NCI-H1105 (cell line): Measurements from ENCODE around the gene ABHD12.
"Not testable (repeated sequence)": the region's sequence is repeated elsewhere in the genome, so short reads cannot be mapped to it uniquely, and the experiment has no call there.

Experiments
- DNase-seq: peaks from one replicate; lab custom pipeline; 2025; lab: John Stamatoyannopoulos, UW

ABHD12 gene

DNA sequence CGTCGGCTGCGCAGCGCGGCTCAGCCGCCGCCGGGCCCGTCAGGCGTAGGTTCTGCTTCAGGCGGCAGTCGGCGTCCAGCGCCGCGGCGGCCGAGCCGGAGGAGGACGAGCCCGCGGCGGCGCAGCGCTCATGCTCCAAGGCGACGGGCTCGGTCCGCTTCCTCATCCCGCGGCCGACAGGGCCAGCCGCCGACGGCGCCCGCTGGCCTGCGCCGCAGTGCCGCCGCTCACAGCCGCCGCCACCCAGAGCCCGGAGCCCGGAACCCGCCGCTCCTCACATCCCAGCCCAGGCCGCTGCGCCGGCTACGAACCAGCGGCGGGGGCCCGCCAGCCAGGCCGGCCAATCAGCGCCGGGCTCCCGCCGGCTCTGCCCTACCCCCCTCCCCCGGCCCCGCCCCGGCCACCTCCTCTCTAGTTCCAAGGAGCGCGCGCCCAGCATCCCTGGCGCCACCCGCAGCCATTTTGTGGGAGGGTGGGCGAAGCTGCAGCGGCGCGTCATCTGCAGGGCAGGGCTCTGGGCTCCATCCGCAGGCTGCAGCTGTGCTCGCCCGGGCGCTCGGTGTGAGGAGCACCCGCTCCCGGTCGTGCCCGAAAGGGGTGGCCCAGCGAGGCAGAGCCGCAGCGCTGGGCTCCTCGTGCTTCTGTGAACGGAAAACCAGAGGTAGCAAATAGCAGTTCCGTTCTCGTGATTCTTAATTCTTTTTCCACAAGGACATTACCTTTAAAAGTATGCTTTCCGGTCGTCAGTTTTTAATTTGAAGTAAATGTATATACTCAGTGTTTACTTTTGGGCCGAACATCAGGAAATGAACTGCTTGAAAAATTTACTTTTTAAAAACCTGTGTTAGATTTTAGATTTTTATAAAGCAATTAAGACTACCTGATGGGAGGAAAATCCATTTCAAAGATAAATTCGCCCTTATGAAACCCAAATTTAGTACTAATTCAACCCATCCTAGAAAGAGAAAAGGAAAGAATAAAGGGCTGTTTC, at the start of gene ABHD12:
Gene ABHD12 (minus strand): TSS at position 298 of the 991 bp plus-strand sequence. CDS start 132 bp downstream, at position 166.
- DNase-seq = peak; percentile 97

DNA sequence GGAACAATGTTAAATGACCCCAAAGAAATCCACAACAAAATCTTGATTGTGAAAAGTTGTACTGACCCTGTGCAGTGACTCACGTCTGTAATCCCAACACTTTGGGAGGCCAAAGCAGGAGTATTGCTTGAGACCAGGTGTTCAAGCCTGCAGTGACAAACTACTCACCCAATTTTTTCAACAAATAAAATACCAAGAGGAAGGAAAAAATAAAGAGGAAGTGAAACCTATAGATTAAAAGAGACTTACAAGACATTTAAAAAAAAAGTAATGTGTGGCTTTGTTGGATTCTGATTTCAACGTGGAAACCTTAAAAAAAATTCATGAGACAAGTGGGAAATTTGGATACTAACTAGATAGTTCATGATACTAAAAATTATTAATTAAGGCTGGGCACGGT, 48.7 kb upstream of the ABHD12 start:
- no peak for DNase-seq

DNA sequence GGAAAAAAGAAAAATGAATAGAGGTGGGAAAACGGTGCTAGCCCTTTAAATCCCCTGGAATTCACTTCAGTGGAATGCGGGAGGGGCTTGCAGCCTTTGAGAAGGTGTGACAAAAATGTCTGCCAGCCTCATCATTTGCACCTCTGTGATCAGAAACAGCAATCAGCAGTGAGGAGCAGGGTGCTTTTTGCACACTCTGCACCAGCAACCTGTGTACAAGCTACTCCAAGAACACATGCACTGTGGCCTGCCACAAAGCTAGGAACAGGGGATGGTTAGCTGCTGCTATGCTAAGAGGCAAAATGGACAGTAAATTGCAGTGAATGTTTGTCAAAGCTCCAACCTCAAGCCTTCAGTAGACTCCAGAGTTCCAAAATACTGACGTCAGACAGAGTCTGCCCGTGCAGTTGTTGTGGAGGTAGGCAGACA, 46.5 kb upstream of the ABHD12 start:
- DNase-seq = no peak

DNA sequence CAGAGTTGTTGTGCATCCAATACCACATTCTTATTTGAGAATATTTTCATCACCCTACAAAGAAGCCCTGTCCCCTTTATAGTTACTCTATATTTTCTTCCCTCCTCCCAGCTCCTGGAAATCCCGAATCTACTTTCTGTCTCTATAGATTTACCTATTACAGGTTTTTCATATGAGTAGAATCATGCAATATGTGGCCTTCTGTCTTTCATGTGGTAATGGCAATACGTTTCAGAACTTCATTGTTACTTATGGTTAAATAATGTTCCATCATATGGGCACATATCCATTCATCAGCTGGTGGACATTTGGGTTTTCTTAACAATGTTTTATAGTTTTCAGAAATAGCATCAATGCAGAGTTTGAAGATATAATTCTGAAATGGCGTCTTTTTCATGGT, 33.9 kb upstream of the ABHD12 start:
- DNase-seq = no peak

DNA sequence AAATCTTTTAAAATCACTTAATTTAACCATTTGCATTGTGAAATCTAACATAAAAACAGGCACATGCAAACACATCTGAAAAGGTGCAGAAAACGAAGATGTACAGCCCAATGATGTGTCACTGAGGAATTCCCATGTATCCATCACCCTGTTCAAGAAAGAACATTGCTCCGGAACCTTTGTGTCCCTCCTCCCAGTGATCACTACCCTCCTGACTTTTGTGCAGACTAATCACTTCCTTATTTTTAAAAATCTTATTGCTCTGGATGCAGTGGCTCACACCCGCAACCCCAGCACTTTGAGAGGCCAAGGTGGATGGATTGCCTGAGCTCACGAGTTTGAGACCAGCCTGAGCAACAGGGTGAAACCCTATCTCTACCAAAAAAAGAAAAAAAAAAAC, 31.4 kb upstream of the ABHD12 start:
- DNase-seq = no peak

DNA sequence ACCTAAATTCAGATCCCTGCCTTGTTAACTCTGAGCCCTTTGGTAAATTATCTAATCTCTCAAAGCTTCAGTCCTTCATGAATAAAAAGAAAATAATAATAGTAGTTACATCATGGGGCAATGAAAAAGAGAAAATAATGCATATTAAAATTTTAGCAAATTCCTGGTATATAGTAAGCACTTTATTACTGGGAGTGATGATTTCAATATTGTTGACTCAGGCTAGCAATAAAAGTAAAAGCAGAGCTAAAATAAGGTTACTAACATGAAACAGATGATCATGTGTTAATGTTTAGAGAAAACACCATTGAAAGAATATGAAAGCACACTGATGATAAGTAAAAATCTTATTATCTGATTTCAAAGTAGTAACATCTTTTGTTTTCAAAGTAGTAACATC, 30.5 kb upstream of the ABHD12 start:
- DNase-seq = no peak

DNA sequence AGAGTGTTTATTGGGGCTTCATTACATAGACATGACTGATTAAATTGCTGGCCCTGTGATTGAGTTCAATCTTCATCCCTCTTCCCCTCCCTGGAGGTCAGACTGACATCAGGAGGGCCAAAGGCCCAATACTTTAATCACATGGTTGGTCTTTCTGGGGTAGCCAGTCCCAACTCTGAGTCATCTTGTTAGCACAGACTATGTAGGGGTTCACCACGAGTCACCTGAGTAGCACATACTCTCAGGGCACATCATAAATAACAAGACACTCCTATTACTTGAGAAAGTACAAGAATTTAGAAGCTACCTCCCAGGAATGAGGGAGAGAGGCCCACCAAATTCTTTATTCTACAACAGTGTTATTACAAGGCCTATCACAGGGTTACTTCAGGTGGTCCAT, 28.1 kb upstream of the ABHD12 start:
- DNase-seq = no peak

DNA sequence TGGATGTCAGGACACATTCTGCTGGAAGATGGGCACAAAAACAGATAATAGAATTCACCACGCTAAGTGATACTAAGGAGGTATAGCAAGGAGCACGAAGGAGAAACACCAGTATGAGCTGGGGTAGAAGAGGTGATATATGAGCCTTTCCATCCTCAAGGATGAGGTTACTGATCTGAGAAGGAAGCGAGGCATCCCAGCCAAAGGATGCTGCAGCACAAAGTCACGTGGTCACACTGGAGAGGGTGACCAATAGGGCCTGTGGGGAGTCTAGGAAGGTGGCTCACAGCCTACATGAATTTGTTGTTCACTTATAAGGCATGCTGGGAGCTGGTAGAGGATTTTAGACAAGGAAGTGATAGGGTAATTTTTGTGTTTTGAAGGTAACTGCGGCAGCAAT, 18.3 kb upstream of the ABHD12 start:
- DNase-seq = no peak

DNA sequence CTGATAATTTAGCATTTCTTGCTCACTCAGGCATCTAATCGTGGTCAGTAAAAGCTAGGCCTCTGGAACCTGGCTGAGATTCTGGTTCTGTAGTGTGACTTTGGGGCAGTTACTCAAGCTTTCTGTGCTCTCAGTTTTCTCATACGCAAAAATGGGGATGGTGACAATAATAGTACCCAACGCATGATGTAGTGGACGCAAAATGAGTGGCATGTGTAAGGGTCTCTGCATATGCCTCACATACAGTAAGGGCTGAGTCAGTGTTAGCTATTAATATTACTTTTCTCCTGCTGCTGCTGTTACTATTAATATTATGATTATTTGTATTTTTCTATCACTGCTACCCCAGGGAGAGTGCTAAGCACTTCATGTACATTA, 17.5 kb upstream of the ABHD12 start:
- DNase-seq = no peak

DNA sequence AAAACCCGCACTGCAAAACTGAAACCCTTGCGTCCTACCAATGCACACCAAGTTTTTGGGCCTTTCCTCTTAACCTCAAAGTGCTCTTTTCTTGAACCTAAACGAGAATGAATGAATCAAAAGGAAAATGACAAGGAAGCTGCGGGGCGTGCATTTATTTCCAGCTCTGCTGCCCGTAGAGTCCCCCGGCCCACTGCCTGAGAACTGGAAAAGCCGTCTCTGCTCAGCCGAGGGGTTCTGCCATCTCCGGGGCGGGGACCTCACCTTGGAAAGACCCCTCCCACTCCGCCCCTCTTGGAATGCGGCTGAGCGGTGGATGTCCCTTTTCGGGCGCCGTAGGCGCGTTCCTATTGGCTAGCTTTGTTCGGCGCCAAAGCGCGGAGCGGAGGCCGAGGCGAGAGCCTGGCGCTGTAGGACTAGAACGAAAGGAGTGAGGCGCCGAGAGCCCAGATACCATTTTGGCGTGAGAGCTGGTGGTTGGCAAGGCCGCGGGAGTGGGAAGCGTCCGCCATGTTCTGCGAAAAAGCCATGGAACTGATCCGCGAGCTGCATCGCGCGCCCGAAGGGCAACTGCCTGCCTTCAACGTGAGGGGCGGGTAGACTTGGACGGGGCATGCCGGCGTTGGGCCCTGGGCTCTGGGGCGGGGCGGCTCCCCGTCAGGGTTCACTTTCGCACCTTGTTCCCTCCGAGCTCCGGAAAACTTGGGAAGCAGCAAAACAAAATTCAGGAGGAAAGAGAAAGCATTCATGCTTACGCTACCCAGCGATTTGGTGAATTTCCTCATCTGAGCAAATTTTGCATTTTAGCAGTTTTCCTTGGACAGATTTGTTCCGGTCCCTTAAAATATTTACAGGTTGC, 16.9 kb upstream of the ABHD12 start, which contains the start of gene GINS1:
Gene GINS1 (plus strand): TSS at position 363 of the 859 bp plus-strand sequence. CDS start 148 bp downstream, at position 511.
- peak; percentile 92 for DNase-seq

DNA sequence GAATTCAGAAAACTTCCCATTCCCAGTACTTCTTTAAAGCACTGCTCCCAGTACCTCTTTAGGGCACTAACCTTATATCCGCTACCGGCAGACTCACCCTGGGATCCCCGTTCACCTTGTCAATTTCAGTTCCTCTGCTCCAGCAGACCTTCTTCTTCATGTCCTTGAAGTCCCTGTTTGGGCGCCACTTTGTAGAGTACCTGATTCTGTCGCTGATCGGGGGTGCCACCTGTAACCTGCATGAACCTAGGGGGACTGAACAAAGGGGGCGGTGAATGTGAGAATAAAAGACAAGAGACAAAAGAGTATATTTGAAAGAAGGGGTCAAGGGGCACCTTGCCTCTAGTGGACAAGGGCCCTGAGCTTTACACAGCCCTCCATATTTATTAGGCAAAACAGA, 11.9 kb upstream of the ABHD12 start:
- no peak for DNase-seq

DNA sequence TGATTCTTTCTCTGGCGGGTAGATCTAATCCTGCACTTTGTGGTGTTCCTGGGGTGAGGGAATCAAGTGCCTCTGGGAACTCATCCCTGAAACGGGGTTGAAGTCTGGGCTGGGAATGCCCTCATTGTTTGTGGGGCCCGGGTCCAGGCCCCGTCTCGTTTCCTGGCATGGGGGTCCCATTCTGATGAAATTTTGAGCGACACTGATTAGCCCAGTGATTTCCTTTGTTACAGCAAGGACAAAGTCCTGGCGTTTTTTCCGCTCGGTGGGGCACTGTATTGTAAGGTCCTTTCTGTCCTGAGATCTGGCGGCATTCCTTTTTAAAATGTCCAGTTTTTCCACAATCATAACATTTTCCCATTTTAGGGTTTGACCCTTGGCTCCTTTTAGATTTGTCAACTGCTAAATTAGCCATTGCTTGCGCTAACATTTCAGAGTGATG, 9.7 kb upstream of the ABHD12 start:
- not testable (repeated sequence) for DNase-seq

DNA sequence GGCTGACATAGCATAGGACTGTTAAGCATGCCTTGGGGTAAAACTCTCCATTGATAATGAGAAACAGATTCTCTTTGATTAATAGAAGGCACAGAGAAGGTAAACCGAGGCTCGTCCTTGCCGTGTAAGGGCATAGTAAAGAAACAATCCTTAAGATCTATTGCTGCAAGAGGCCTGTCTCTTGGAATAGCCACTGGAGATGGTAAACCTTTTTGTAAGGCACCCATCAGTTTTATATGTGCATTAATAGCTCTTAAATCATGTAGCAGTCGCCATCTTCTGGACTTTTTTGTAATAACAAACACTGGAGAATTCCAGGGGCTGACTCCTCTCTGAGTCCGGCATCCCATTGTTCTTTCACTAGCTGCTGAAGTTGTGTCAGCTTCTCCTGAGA, 8.4 kb upstream of the ABHD12 start:
- DNase-seq = peak; percentile 75

DNA sequence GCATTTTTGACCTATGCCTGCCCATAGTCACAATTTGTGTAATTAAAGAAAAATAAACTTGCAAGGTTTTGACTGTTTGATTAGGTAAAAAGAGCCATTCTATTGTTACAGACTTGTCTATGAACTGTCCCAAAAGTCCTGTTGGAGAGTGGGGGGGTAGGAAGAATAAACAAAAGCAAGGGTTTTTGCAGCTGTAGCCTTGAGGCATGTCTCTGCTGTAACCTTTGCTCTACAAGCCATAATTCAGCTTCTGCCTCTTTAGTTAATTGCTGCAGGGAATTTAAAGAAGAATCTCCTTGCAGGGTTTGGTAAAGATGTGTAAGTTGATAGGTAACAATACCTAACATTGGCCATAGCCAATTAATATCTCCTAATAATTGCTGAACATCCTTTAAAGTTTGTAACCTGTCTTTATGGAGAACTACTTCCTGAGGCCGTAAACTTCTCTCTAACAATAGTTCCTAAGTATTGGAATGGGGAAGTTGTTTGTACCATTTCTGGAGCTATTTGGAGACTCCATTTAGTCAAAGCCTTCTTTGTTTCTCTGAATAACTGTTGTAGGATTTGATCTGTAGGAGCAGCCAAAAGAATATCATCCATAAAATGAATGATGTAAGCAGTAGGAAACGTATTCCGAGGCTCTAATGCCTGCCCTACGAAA, 7.9 kb upstream of the ABHD12 start:
- no peak for DNase-seq

DNA sequence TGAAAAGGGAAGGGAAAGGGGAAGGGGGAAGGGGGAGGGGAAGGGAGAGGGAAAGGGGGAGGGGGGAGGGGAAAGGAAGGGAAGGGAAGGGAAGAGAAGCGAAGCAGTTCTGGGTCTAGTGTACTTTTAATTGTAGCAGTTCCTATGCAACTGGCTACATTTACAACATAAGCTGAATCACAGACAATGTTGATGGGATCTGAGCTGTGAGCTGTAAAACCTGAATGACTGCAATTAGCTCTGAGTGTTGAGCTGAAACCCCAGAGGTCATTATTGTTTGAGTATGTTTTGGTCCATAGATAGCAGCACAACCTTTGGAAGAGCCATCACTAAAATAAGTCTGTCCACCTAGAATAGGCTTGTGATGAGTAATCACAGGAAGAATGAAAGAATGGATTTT, 7.2 kb upstream of the ABHD12 start:
- DNase-seq = no peak

DNA sequence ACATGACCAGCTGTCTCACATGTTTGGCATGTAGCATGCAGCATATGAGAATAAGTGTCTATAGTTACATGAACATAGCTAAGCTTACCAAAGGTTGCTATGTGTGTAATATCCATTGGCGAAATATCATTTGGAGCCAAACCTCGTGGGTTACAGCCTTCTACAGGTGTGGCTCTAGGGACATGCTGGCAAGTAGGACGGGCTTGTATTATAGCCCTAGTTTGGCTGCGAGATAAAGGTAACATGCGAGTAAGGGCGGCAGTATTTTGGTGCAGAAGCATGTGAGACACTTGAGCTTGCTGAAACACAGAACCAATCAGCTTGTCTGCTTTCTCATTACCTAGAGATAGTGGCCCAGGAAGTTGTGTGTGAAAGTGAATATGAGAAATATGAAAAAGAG, 6.5 kb upstream of the ABHD12 start:
- DNase-seq = no peak

DNA sequence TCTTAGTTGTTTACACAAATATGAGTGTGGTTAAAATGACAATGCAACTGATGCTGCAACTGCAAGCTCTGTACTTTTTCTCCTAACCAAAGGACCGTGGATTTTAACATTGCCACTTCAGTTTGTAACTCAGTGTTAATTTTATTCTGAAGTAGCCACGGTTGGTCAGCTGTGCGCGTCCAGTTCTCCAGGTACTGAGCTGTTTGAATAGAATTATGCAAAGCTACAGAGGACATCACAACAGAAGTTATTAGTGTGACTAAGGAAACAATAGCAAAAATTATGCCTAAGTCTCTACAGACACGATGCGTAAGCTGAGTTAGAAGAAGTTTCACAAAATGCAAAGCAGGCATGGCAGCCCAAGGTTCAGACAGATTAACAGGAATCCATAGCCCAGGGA, 4.4 kb upstream of the ABHD12 start:
- DNase-seq = no peak

DNA sequence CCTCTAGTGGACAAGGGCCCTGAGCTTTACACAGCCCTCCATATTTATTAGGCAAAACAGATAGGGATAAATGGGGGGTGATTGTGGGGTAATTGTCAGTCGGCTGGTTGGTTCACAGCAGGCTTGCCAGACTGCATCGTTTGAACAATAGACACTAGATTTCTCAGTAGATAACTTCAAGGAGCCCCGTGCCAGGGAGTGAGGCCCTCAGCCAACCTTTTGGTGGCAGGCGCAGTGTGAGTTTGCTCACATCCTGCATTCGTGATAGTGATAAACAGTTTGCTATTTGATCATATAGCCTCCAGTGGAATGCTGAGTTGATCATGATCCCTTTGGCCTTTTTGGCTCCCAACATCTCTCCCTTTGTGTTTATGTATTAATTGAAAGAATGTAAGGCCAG, 3.6 kb upstream of the ABHD12 start:
- DNase-seq = no peak

DNA sequence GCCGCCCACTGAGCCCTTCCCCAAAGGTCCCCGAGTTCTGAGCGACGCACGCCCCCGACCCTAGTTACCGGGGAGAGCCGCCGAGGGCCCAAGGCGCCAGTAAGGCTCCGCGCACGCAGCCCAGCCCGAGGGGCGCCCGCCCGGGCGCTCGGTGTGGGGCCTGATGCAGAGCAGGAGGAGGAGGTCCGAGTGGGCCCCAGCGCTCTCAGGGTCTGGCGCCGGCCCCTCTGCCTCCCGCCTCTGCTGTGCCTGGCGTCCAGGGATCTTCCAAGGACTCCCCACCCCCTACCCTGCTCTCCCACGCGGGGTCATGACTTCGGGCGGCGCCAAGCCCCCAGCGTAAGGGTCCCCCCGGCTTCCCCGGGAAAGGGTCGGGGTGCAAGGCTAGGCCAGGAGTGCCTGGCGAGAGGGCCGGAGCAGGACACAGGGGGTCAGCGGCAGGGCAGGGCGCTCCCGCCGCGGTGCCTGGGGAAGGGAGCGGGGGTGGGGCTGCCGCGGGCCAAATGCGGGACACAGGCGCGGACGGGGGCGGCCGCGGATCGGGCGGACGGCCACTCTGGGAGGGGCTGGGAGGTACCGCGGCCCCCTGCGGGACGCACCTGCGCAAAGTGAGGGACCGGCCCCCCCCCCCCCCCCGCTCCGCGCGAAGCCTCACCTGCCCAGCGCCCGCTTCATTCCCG, 637 bp downstream of the ABHD12 start:
- DNase-seq = peak; percentile 53

DNA sequence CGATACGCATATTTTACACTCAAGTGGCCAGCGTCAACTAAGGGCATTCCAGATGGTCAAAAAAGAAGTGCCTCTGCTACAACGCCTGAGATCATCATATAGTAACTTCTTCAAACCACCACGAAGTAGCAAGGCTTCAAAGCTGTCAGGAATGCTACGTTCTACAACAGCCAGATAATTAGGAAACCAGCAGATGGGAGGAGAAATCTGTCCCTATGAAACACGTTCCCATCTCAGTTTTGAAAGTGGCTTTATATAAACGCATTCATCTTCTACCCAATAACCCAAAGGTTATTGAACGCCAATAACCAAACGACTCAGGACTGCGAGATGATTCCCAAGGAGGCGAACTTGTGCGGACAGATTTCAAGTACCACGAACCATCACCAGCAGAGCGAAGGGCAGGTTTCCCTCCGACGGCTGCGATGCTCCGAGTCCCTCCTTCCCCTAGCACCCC, 1.2 kb downstream of the ABHD12 start:
- DNase-seq = no peak

DNA sequence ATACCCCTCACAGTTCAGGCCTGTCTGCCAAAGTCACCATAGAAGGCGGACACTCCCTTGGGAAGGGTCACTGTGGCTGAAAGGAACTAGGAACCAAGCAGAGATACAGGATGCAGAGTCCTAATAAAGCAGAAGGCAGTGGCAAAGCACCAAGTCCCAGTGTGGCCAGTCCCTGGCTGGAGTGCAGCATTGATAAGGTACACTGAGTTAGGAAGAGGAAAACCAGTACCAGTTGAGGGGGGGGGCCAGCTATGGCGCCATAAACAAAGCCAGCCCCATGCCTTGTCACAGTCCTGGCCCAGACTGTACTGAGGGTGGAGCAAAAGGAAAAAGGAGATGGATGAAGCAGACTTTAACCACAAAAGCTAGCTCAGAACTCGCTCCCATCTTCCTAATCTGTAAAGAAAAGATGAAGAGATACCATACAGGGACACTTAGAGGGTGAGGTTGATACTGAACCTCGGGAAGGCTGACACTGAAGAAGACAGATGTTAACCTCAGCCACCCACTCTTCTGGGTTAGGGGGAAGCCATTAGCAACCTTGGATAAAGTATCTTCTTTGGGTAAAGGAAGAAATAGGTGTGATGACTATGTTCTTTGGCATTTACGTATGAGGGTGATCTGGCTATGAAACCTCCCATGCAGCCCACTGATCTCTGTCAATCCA, 7.8 kb downstream of the ABHD12 start:
- no peak for DNase-seq
